GM23248 (cell line): Measurements from ENCODE around the gene NARF. TPM values are rescaled to one million over a fixed set of nuclear protein-coding genes. Genes with fewer than 3 reads are reported as not detected.

Experiments used
- DNase-seq: peaks from one replicate; pipeline ENCODE4 v3.0.0-alpha.2; 2015
- H2AFZ ChIP-seq: fragments of 200-600 bp; sonication (generic); 2 replicates; pipeline ENCODE4 v1.6.1; 2016; ENCODE audit warnings: antibody characterized with exemption
- H3F3A ChIP-seq: fragments of 200-600 bp; sonication (generic); 2 replicates; pipeline ENCODE4 v1.6.1; 2016; ENCODE audit warnings: mild to moderate bottlenecking, antibody characterized with exemption, mixed run types; ENCODE audit not compliant: insufficient read depth
- H3K27ac ChIP-seq: fragments of 200-600 bp; sonication (generic); 2 replicates; pipeline ENCODE4 v1.5.1; 2016; ENCODE audit warnings: mild to moderate bottlenecking
- H3K27me3 ChIP-seq: fragments of 200-600 bp; sonication (generic); replicated peaks from 2 replicates; pipeline ENCODE4 v1.6.1; 2016; ENCODE audit warnings: mild to moderate bottlenecking; ENCODE audit not compliant: insufficient read depth
- H3K36me3 ChIP-seq: fragments of 200-600 bp; sonication (generic); 2 replicates; pipeline ENCODE4 v1.6.1; 2016; ENCODE audit warnings: low read depth, mild to moderate bottlenecking
- H3K4me1 ChIP-seq: fragments of 200-600 bp; sonication (generic); 2 replicates; pipeline ENCODE4 v1.6.1; 2016; ENCODE audit warnings: mild to moderate bottlenecking; ENCODE audit not compliant: insufficient read depth
- H3K4me2 ChIP-seq: fragments of 200-600 bp; sonication (generic); one replicate; pipeline ENCODE4 v1.6.1; 2016; ENCODE audit warnings: mild to moderate bottlenecking; ENCODE audit not compliant: unreplicated experiment
- H3K4me3 ChIP-seq: fragments of 200-600 bp; sonication (generic); 2 replicates; pipeline ENCODE4 v1.5.1; 2016; ENCODE audit warnings: mild to moderate bottlenecking
- H3K79me2 ChIP-seq: fragments of 200-600 bp; sonication (generic); 2 replicates; pipeline ENCODE4 v1.6.1; 2016; ENCODE audit warnings: mild to moderate bottlenecking; ENCODE audit not compliant: insufficient read depth
- H3K9ac ChIP-seq: fragments of 200-600 bp; sonication (generic); 2 replicates; pipeline ENCODE4 v1.6.1; 2016; ENCODE audit warnings: mild to moderate bottlenecking
- H3K9me2 ChIP-seq: fragments of 200-600 bp; sonication (generic); 2 replicates; pipeline ENCODE4 v1.6.1; 2016; ENCODE audit warnings: mixed run types, mild to moderate bottlenecking, moderate library complexity; ENCODE audit not compliant: insufficient read depth
- H3K9me3 ChIP-seq: fragments of 200-600 bp; sonication (generic); one replicate; pipeline ENCODE4 v1.6.1; 2017; ENCODE audit warnings: low read depth
- H4K20me1 ChIP-seq: fragments of 200-600 bp; sonication (generic); 2 replicates; pipeline ENCODE4 v1.6.0; 2016; ENCODE audit not compliant: insufficient read depth
- EZH2 ChIP-seq: fragments of 200-600 bp; sonication (generic); IDR thresholded peaks from 2 replicates; pipeline ENCODE4 v1.6.1; 2018; ENCODE audit warnings: antibody characterized with exemption, mild to moderate bottlenecking; ENCODE audit not compliant: insufficient read depth, poor library complexity, severe bottlenecking
- EZH2phosphoT487 ChIP-seq: fragments of 200-600 bp; sonication (generic); IDR thresholded peaks from 2 replicates; pipeline ENCODE4 v1.6.1; 2018; ENCODE audit warnings: antibody characterized with exemption, moderate library complexity, mild to moderate bottlenecking, low read depth; ENCODE audit not compliant: insufficient read depth
- WGBS, 2 experiments: methylation state at CpG; one replicate each; pipeline ENCODE4 v1.1.6; 2015 to 2017; ENCODE audit warnings: low lambda C conversion rate in 2 of 2, low coverage in 1 of 2; ENCODE audit errors: missing lambda C conversion rate in 2 of 2; 5-methylcytosine and 5-hydroxymethylcytosine counted together
- in situ Hi-C: fragments of 300-500 bp; cut with MboI; formaldehyde crosslinking; loops from 2 replicates; pipeline ENCODE4 v1.15.0; 2020
- polyA plus RNA-seq: library from polyadenylated mRNA; unstranded; fragments of >200 nt; fragmentation: Nextera tagmentation; extraction: Ambion mirVana; gene quantifications from 2 replicates; pipeline ENCODE4 v1.2.1, GENCODE V29; 2016
- total RNA-seq: library from RNA; depleted of rRNA; stranded (reverse); fragments of >200 nt; shearing (Covaris generic); gene quantifications from 2 replicates; pipeline ENCODE4 v1.2.3, GENCODE V29; 2014

NARF gene
- total and polyA plus RNA-seq, 2 experiments from 2014 or later: 55.2 to 70.2 TPM

GRCh38 chr17:82465023-82465603, 6.6 kb downstream of the NARF start:
- H3K36me3 ChIP-seq: peaks cover 25% of the 10 kb centered on the region; the same call in 1 of the 2 replicates
- in situ Hi-C loops: no loop called here
- H4K20me1 ChIP-seq: no peaks in the 10 kb centered on the region
- no peaks in the 10 kb centered on the region for H3K27me3 ChIP-seq
- no peak overlapping the region for H3K27ac ChIP-seq
- peaks cover 10% of the 10 kb centered on the region for H3K79me2 ChIP-seq
- H3F3A ChIP-seq: no peaks in the 10 kb centered on the region
- H3K9me3 ChIP-seq: no peaks in the 10 kb centered on the region
- H3K4me1 ChIP-seq: no peaks in the 10 kb centered on the region
- no peak overlapping the region for H2AFZ ChIP-seq
- no peaks in the 10 kb centered on the region for H3K9me2 ChIP-seq
- no peak overlapping the region for H3K4me3 ChIP-seq
- H3K4me2 ChIP-seq: no peak overlapping the region
- H3K9ac ChIP-seq: no peak overlapping the region
- TF ChIP-seq EZH2: no peak
- no peak for TF ChIP-seq EZH2phosphoT487
- DNase-seq: no peak
- 89 to 91% methylated on average over 7 of the region's 7 CpGs for WGBS, 2 experiments

- H3K27me3 ChIP-seq: no peaks in the 10 kb centered on the region
- H4K20me1 ChIP-seq: no peaks in the 10 kb centered on the region
- no peak overlapping the region for H3K4me3 ChIP-seq
- no peak overlapping the region for H3K4me2 ChIP-seq
- 91 to 96% methylated on average over 7 of the region's 7 CpGs for WGBS, 2 experiments
- H3K79me2 ChIP-seq: no peaks in the 10 kb centered on the region
- no peaks in the 10 kb centered on the region for H3K9me2 ChIP-seq
- H3K9ac ChIP-seq: no peak overlapping the region
- peaks cover 15% of the 10 kb centered on the region; the same call in 1 of the 2 replicates for H3K36me3 ChIP-seq
- no peak for DNase-seq
- H3K27ac ChIP-seq: no peak overlapping the region
- no peaks in the 10 kb centered on the region for H3K4me1 ChIP-seq
- H2AFZ ChIP-seq: no peak overlapping the region
- H3F3A ChIP-seq: no peaks in the 10 kb centered on the region
- no peaks in the 10 kb centered on the region for H3K9me3 ChIP-seq
- TF ChIP-seq EZH2phosphoT487 (no peak), EZH2 (no peak)
- in situ Hi-C loops: no loop called here
These were observed 10.2 kb downstream of the NARF start for GRCh38 chr17:82468692-82469091.

GRCh38 chr17:82470065-82470464, 11.5 kb downstream of the NARF start:
- TF ChIP-seq EZH2phosphoT487: no peak
- no peak for TF ChIP-seq EZH2
- no peak overlapping the region for H3K4me2 ChIP-seq
- H4K20me1 ChIP-seq: no peaks in the 10 kb centered on the region
- no peak overlapping the region for H3K4me3 ChIP-seq
- no peaks in the 10 kb centered on the region for H3K27me3 ChIP-seq
- H3K9me3 ChIP-seq: no peaks in the 10 kb centered on the region
- H2AFZ ChIP-seq: no peak overlapping the region
- H3K36me3 ChIP-seq: peaks cover 22% of the 10 kb centered on the region; the same call in 1 of the 2 replicates
- no peaks in the 10 kb centered on the region for H3K9me2 ChIP-seq
- no peaks in the 10 kb centered on the region for H3F3A ChIP-seq
- in situ Hi-C loops: no loop called here
- no peak for DNase-seq
- WGBS, 2 experiments: 97% methylated on average over 7 of the region's 7 CpGs
- no peaks in the 10 kb centered on the region for H3K4me1 ChIP-seq
- H3K9ac ChIP-seq: no peak overlapping the region
- H3K79me2 ChIP-seq: no peaks in the 10 kb centered on the region
- H3K27ac ChIP-seq: no peak overlapping the region

- H3F3A ChIP-seq: no peaks in the 10 kb centered on the region
- no peaks in the 10 kb centered on the region for H3K27me3 ChIP-seq
- no peak overlapping the region for H2AFZ ChIP-seq
- no peak for DNase-seq
- H3K4me2 ChIP-seq: no peak overlapping the region
- H4K20me1 ChIP-seq: no peaks in the 10 kb centered on the region
- in situ Hi-C loops: no loop called here
- WGBS, 2 experiments: 67 to 69% methylated on average over 11 of the region's 11 CpGs
- no peaks in the 10 kb centered on the region for H3K79me2 ChIP-seq
- H3K36me3 ChIP-seq: peaks cover 10% of the 10 kb centered on the region; the same call in 1 of the 2 replicates
- no peak overlapping the region for H3K27ac ChIP-seq
- no peaks in the 10 kb centered on the region for H3K4me1 ChIP-seq
- H3K9ac ChIP-seq: no peak overlapping the region
- no peak overlapping the region for H3K4me3 ChIP-seq
- TF ChIP-seq EZH2 (no peak), EZH2phosphoT487 (no peak)
- no peaks in the 10 kb centered on the region for H3K9me3 ChIP-seq
- no peaks in the 10 kb centered on the region for H3K9me2 ChIP-seq
These were observed 15.9 kb downstream of the NARF start for GRCh38 chr17:82474223-82475010.
